HEK293 (cell line): ENCODE measurements around the gene BMPR2.

Experiments used
- INSM2 ChIP-seq: fragments of 450-650 bp; formaldehyde crosslinking; IDR thresholded peaks from 2 replicates; pipeline ENCODE4 v1.5.1; 2016; ENCODE audit warnings: missing biosample characterization, missing genetic modification characterization
- KLF1 ChIP-seq: fragments of 450-650 bp; formaldehyde crosslinking; IDR thresholded peaks from 2 replicates; pipeline ENCODE4 v1.5.1; 2016; ENCODE audit warnings: missing biosample characterization, missing genetic modification characterization
- KLF10 ChIP-seq: fragments of 450-650 bp; IDR thresholded peaks from 2 replicates; pipeline ENCODE4 v1.5.1; 2018; ENCODE audit warnings: missing biosample characterization, mild to moderate bottlenecking, missing genetic modification characterization
- MZF1 ChIP-seq: fragments of 450-650 bp; formaldehyde crosslinking; IDR thresholded peaks from 2 replicates; pipeline ENCODE4 v1.5.1; 2017; ENCODE audit warnings: missing biosample characterization, missing genetic modification characterization, borderline replicate concordance
- PBX3 ChIP-seq: sonication (generic); formaldehyde crosslinking; IDR thresholded peaks from 2 replicates; pipeline ENCODE4 v1.8.1; 2022; ENCODE audit warnings: mild to moderate bottlenecking, moderate library complexity, missing genetic modification reagents
- RBAK ChIP-seq: fragments of 450-650 bp; formaldehyde crosslinking; IDR thresholded peaks from 2 replicates; pipeline ENCODE4 v1.5.1; 2016; ENCODE audit warnings: missing biosample characterization, missing genetic modification characterization
- SP3 ChIP-seq: fragments of 450-650 bp; formaldehyde crosslinking; IDR thresholded peaks from 2 replicates; pipeline ENCODE4 v1.5.1; 2016; ENCODE audit warnings: missing biosample characterization, missing genetic modification characterization
- TCF7L2 ChIP-seq: IDR thresholded peaks from 2 replicates; pipeline ENCODE4 v1.6.1; 2011; ENCODE audit warnings: low read depth, mild to moderate bottlenecking, inconsistent platforms, low read length, moderate library complexity, borderline replicate concordance
- ZBTB1 ChIP-seq: fragments of 450-650 bp; formaldehyde crosslinking; IDR thresholded peaks from 2 replicates; pipeline ENCODE4 v1.5.1; 2016; ENCODE audit warnings: missing biosample characterization, missing genetic modification characterization
- ZBTB49 ChIP-seq: fragments of 450-650 bp; formaldehyde crosslinking; IDR thresholded peaks from 2 replicates; pipeline ENCODE4 v1.5.1; 2016; ENCODE audit warnings: missing biosample characterization, missing genetic modification characterization, low read depth
- ZBTB6 ChIP-seq: fragments of 450-650 bp; formaldehyde crosslinking; IDR thresholded peaks from 2 replicates; pipeline ENCODE4 v1.5.1; 2017; ENCODE audit warnings: missing biosample characterization, missing genetic modification characterization
- ZFP3 ChIP-seq: fragments of 450-650 bp; formaldehyde crosslinking; IDR thresholded peaks from 2 replicates; pipeline ENCODE4 v1.5.1; 2016; ENCODE audit warnings: low read depth, missing biosample characterization, missing genetic modification characterization
- ZFP41 ChIP-seq: fragments of 450-650 bp; formaldehyde crosslinking; IDR thresholded peaks from 2 replicates; pipeline ENCODE4 v1.5.1; 2016; ENCODE audit warnings: missing biosample characterization, missing genetic modification characterization, borderline replicate concordance
- ZIC2 ChIP-seq: fragments of 450-650 bp; formaldehyde crosslinking; IDR thresholded peaks from 2 replicates; pipeline ENCODE4 v1.5.1; 2016; ENCODE audit warnings: missing biosample characterization, missing genetic modification characterization
- ZNF121 ChIP-seq: fragments of 450-650 bp; formaldehyde crosslinking; IDR thresholded peaks from 2 replicates; pipeline ENCODE4 v1.5.1; 2016; ENCODE audit warnings: missing biosample characterization, missing genetic modification characterization
- ZNF138 ChIP-seq: fragments of 450-650 bp; formaldehyde crosslinking; IDR thresholded peaks from 2 replicates; pipeline ENCODE4 v1.5.1; 2016; ENCODE audit warnings: missing biosample characterization, missing genetic modification characterization, borderline replicate concordance
- ZNF184 ChIP-seq: fragments of 450-650 bp; IDR thresholded peaks from 2 replicates; pipeline ENCODE4 v1.5.1; 2018; ENCODE audit warnings: missing biosample characterization, mild to moderate bottlenecking, missing genetic modification characterization
- ZNF211 ChIP-seq: fragments of 450-650 bp; formaldehyde crosslinking; IDR thresholded peaks from 2 replicates; pipeline ENCODE4 v1.5.1; 2016; ENCODE audit warnings: low read depth, missing biosample characterization, missing genetic modification characterization
- ZNF214 ChIP-seq: fragments of 450-650 bp; formaldehyde crosslinking; IDR thresholded peaks from 2 replicates; pipeline ENCODE4 v1.5.1; 2017; ENCODE audit warnings: missing biosample characterization, mild to moderate bottlenecking, missing genetic modification characterization, borderline replicate concordance
- ZNF280C ChIP-seq: fragments of 450-650 bp; formaldehyde crosslinking; IDR thresholded peaks from 2 replicates; pipeline ENCODE4 v1.5.1; 2016; ENCODE audit warnings: missing biosample characterization, missing genetic modification characterization
- ZNF366 ChIP-seq: fragments of 450-650 bp; formaldehyde crosslinking; conservative IDR thresholded peaks from 2 replicates; pipeline ENCODE4 v1.5.1; 2016; ENCODE audit warnings: missing biosample characterization, missing genetic modification characterization
- ZNF473 ChIP-seq: fragments of 450-650 bp; formaldehyde crosslinking; IDR thresholded peaks from 2 replicates; pipeline ENCODE4 v1.5.1; 2017; ENCODE audit warnings: missing biosample characterization, missing genetic modification characterization
- ZNF645 ChIP-seq: fragments of 450-650 bp; formaldehyde crosslinking; IDR thresholded peaks from 2 replicates; pipeline ENCODE4; 2016; ENCODE audit warnings: missing biosample characterization, missing genetic modification characterization
- ZNF670 ChIP-seq: fragments of 450-650 bp; formaldehyde crosslinking; IDR thresholded peaks from 2 replicates; pipeline ENCODE4 v1.5.1; 2016; ENCODE audit warnings: missing biosample characterization, missing genetic modification characterization, low read depth
- ZNF677 ChIP-seq: fragments of 450-650 bp; IDR thresholded peaks from 2 replicates; pipeline ENCODE4 v1.5.0; 2018; ENCODE audit warnings: missing biosample characterization, mild to moderate bottlenecking, missing genetic modification characterization, moderate library complexity
- ZNF777 ChIP-seq: fragments of 450-650 bp; formaldehyde crosslinking; IDR thresholded peaks from 2 replicates; pipeline ENCODE4 v1.5.1; 2017; ENCODE audit warnings: missing biosample characterization, missing genetic modification characterization, borderline replicate concordance
- TF ChIP-seq, protein P1 (sequence below): fragments of 450-650 bp; formaldehyde crosslinking; IDR thresholded peaks from 2 replicates; pipeline ENCODE4 v1.5.1; 2016; ENCODE audit warnings: missing biosample characterization, missing genetic modification characterization

The BMPR2 gene

DNA sequence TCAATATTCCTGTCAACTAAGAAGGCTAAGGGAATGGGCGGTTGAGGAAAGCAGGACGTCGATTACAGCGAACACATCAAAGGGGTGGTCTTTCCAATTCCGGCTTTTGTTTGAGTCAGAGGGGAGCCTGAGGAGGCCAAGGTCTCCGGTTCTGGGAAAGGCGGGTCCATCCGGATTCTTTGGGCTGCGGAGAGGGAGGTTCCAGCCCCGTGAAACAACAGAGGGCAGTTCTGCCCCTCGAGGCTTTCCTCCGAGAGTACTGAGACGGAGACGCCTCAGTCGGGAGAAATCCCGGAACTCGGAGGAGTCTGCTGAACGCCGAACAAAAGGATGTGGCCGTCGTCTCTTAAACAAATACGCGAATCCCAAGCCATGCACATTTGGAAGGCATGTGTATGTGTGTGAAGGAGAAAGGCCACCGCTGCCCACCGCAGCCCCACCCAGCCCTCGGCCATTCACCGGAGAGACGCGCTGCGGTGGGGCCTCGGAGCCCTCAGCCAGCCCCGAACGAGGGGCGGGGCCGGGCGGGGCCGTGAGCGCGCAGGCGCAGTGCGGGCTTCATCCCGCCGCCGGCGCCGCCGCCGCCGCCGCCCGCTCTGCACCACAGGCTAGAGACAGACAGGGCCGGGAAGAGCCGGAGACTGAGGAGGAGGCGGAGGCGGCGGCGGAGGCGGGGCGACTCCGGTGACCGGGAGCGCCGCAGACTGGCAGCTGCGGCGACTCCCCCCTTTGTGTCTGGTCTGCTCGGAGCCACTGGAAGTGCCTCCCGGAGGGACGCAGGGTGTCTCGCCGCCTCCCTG is at the start of gene BMPR2 (continued):
- no peak for TF ChIP-seq PBX3
- TF ChIP-seq SP3 (tag by site-specific recombination), result peak; percentile 61
- no peak for TF ChIP-seq ZBTB1 (tag by site-specific recombination)
- TF ChIP-seq ZNF777 (tag by site-specific recombination), result 0 out of 2 replicates have a peak, but pooled peaks have one; percentile 31
- no peak for TF ChIP-seq ZNF138 (tag by site-specific recombination)
- TF ChIP-seq TCF7L2, result peak; percentile 58; the same call in 1 of the 2 replicates
- TF ChIP-seq ZNF214 (tag by site-specific recombination), result no peak
- TF ChIP-seq ZNF670 (tag by site-specific recombination), result no peak
- TF ChIP-seq ZNF677, result no peak
- TF ChIP-seq ZNF184 (tag by site-specific recombination), result no peak
- no peak for TF ChIP-seq ZFP3 (tag by site-specific recombination)
- 0 out of 2 replicates have a peak, but pooled peaks have one; percentile 20 for TF ChIP-seq KLF1 (tag by site-specific recombination)
- no peak for TF ChIP-seq ZNF280C (tag by site-specific recombination)
- peak; percentile 32; the same call in 1 of the 2 replicates for TF ChIP-seq KLF10 (tag by site-specific recombination)
- no peak for TF ChIP-seq ZFP41 (tag by site-specific recombination)
- no peak for TF ChIP-seq ZNF121 (tag by site-specific recombination)
- no peak for TF ChIP-seq ZNF473 (tag by site-specific recombination)
- no peak for TF ChIP-seq ZBTB6 (tag by site-specific recombination)
- no peak for TF ChIP-seq ZBTB49 (tag by site-specific recombination)
- TF ChIP-seq ZIC2 (tag by site-specific recombination), result no peak
- TF ChIP-seq INSM2 (tag by site-specific recombination), result no peak
- TF ChIP-seq ZNF211 (tag by site-specific recombination), result no peak
- no peak for TF ChIP-seq RBAK (tag by site-specific recombination)
- no peak for TF ChIP-seq ZNF645
- TF ChIP-seq, protein P1, sequence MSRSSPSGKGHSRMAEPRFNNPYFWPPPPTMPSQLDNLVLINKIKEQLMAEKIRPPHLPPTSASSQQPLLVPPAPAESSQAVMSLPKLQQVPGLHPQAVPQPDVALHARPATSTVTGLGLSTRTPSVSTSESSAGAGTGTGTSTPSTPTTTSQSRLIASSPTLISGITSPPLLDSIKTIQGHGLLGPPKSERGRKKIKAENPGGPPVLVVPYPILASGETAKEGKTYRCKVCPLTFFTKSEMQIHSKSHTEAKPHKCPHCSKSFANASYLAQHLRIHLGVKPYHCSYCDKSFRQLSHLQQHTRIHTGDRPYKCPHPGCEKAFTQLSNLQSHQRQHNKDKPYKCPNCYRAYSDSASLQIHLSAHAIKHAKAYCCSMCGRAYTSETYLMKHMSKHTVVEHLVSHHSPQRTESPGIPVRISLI, result no peak
- no peak for TF ChIP-seq MZF1 (tag by site-specific recombination)
- no peak for TF ChIP-seq ZNF366 (tag by site-specific recombination)
